ENCODE measurements around the gene CNTN5.

- no peak for TF ChIP-seq EZH2 (IDR thresholded peaks at IDR 0.05; ENCODE audit: insufficient read depth, poor library complexity, severe bottlenecking)
- TF ChIP-seq EZH2phosphoT487 (IDR thresholded peaks at IDR 0.05; ENCODE audit: insufficient read depth, low read depth), result no peak
These were observed 1308.0 kb downstream of the CNTN5 start for GRCh38 chr11:100328626-100329340.

All from GM23248 (cell line).